ENCODE measurements around the gene TRIO.

Gene TRIO

GRCh38 chr5:14107536-14107935 lies 35.6 kb upstream of the TRIO start:
- H3K4me3 ChIP-seq (ENCODE audit: insufficient read length, low read depth): no peak overlapping the region
- DNase-seq (ENCODE audit: low read depth, low spot score): no peak

GRCh38 chr5:14108170-14108996 lies 34.8 kb upstream of the TRIO start:
- peaks cover 2% of the 10 kb centered on the region for H3K4me1 ChIP-seq (ENCODE audit: insufficient read depth, insufficient read length)
- peaks cover 3% of the 10 kb centered on the region for H3K27me3 ChIP-seq (ENCODE audit: insufficient read depth, insufficient read length)
- TF ChIP-seq YY1 (IDR thresholded peaks at IDR 0.05; ENCODE audit: insufficient read depth, insufficient read length) (no peak), ZNF274 (IDR thresholded peaks at IDR 0.05; ENCODE audit: low read depth, low read length) (no peak), SUZ12 (IDR thresholded peaks at IDR 0.05; ENCODE audit: extremely low read depth, insufficient read depth, insufficient read length) (no peak)
- H3K36me3 ChIP-seq (ENCODE audit: insufficient read depth, insufficient read length, low read length): no peaks in the 10 kb centered on the region
- H3K4me3 ChIP-seq (ENCODE audit: insufficient read length, low read depth): no peak overlapping the region
- H3K9me3 ChIP-seq (ENCODE audit: insufficient read depth, low read length): peaks cover 22% of the 10 kb centered on the region
- peak; percentile 38 for DNase-seq (ENCODE audit: low read depth, low spot score)
- no peak overlapping the region for H3K9ac ChIP-seq (ENCODE audit: insufficient read length, low read depth)

More at GRCh38 chr5:14107536-14107935, 35.6 kb upstream of the TRIO start:
- peaks cover 24% of the 10 kb centered on the region for H3K9me3 ChIP-seq (ENCODE audit: insufficient read depth, low read length)
- H3K4me1 ChIP-seq (ENCODE audit: insufficient read depth, insufficient read length): peaks cover 2% of the 10 kb centered on the region
- H3K9ac ChIP-seq (ENCODE audit: insufficient read length, low read depth): no peak overlapping the region
- no peak for TF ChIP-seq ZNF274 (IDR thresholded peaks at IDR 0.05; ENCODE audit: low read depth, low read length)
- no peak for TF ChIP-seq YY1 (IDR thresholded peaks at IDR 0.05; ENCODE audit: insufficient read depth, insufficient read length)
- no peak for TF ChIP-seq SUZ12 (IDR thresholded peaks at IDR 0.05; ENCODE audit: extremely low read depth, insufficient read depth, insufficient read length)
- H3K36me3 ChIP-seq (ENCODE audit: insufficient read depth, insufficient read length, low read length): no peaks in the 10 kb centered on the region
- H3K27me3 ChIP-seq (ENCODE audit: insufficient read depth, insufficient read length): peaks cover 3% of the 10 kb centered on the region

- Histone ChIP-seq H3K36me3 (ENCODE audit: insufficient read depth, insufficient read length, low read length) (no peaks in the 10 kb centered on the region), H3K4me1 (ENCODE audit: insufficient read depth, insufficient read length) (peaks cover 2% of the 10 kb centered on the region), H3K4me3 (ENCODE audit: insufficient read length, low read depth) (no peak overlapping the region), H3K27me3 (ENCODE audit: insufficient read depth, insufficient read length) (peaks cover 3% of the 10 kb centered on the region), H3K9me3 (ENCODE audit: insufficient read depth, low read length) (peaks cover 17% of the 10 kb centered on the region), H3K9ac (ENCODE audit: insufficient read length, low read depth) (no peak overlapping the region)
- TF ChIP-seq SUZ12 (IDR thresholded peaks at IDR 0.05; ENCODE audit: extremely low read depth, insufficient read depth, insufficient read length): no peak
- no peak for TF ChIP-seq YY1 (IDR thresholded peaks at IDR 0.05; ENCODE audit: insufficient read depth, insufficient read length)
- TF ChIP-seq ZNF274 (IDR thresholded peaks at IDR 0.05; ENCODE audit: low read depth, low read length): no peak
- no peak for DNase-seq (ENCODE audit: low read depth, low spot score)
Measured at GRCh38 chr5:14109041-14109747, 33.9 kb upstream of the TRIO start.

GRCh38 chr5:14109771-14110170 lies 33.4 kb upstream of the TRIO start:
- TF ChIP-seq YY1 (IDR thresholded peaks at IDR 0.05; ENCODE audit: insufficient read depth, insufficient read length) (no peak), SUZ12 (IDR thresholded peaks at IDR 0.05; ENCODE audit: extremely low read depth, insufficient read depth, insufficient read length) (no peak), ZNF274 (IDR thresholded peaks at IDR 0.05; ENCODE audit: low read depth, low read length) (no peak)
- H3K27me3 ChIP-seq (ENCODE audit: insufficient read depth, insufficient read length): peaks cover 3% of the 10 kb centered on the region
- H3K9ac ChIP-seq (ENCODE audit: insufficient read length, low read depth): no peak overlapping the region
- H3K9me3 ChIP-seq (ENCODE audit: insufficient read depth, low read length): peaks cover 17% of the 10 kb centered on the region
- H3K4me1 ChIP-seq (ENCODE audit: insufficient read depth, insufficient read length): peaks cover 2% of the 10 kb centered on the region
- no peak overlapping the region for H3K4me3 ChIP-seq (ENCODE audit: insufficient read length, low read depth)
- no peak for DNase-seq (ENCODE audit: low read depth, low spot score)
- H3K36me3 ChIP-seq (ENCODE audit: insufficient read depth, insufficient read length, low read length): no peaks in the 10 kb centered on the region

DNA sequence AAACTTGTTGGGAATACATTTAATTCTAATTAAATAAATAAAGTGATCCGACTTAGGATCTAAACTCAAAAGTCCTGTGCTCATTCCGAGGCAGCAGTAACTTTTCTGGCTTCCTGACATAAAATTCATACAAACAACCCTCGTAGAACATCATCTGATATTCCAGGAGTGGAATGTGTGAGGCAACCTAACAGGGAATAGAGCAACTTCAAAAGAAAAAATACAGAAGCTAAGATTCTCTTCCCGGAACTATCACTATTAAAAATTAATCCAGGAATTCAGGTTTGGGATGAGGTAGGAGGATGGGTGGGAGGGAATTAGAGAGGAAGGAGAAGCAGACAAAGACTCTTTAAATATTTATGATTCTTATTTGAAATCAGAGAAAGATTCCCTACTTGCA lies 32.9 kb upstream of the TRIO start:
- TF ChIP-seq SUZ12 (IDR thresholded peaks at IDR 0.05; ENCODE audit: extremely low read depth, insufficient read depth, insufficient read length): no peak
- TF ChIP-seq ZNF274 (IDR thresholded peaks at IDR 0.05; ENCODE audit: low read depth, low read length): no peak
- TF ChIP-seq YY1 (IDR thresholded peaks at IDR 0.05; ENCODE audit: insufficient read depth, insufficient read length): no peak
- Histone ChIP-seq H3K9ac (ENCODE audit: insufficient read length, low read depth) (no peak overlapping the region), H3K4me3 (ENCODE audit: insufficient read length, low read depth) (no peak overlapping the region), H3K36me3 (ENCODE audit: insufficient read depth, insufficient read length, low read length) (no peaks in the 10 kb centered on the region), H3K9me3 (ENCODE audit: insufficient read depth, low read length) (peaks cover 17% of the 10 kb centered on the region), H3K27me3 (ENCODE audit: insufficient read depth, insufficient read length) (peaks cover 3% of the 10 kb centered on the region), H3K4me1 (ENCODE audit: insufficient read depth, insufficient read length) (peaks cover 2% of the 10 kb centered on the region)
- DNase-seq (ENCODE audit: low read depth, low spot score): no peak

DNA sequence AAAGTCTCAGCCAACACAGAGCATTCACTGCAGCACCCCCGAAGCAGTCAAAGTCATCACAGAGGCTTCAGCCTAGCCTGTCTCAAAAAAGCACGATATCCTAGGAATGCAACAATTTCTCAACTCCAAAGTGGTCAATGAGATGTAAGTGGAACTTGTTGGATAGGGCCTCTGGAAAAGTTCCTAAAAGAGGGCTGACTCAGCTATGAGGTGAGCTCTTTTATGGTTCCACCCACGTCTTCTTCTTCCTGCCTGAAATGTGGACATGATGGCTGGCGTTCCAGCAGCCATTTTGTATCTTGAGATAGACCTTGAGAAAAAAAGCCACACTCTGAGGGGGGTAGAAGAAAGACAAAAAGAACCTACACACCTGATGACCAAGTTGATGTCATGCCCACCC lies 32.5 kb upstream of the TRIO start:
- Histone ChIP-seq H3K9me3 (ENCODE audit: insufficient read depth, low read length) (peaks cover 17% of the 10 kb centered on the region), H3K36me3 (ENCODE audit: insufficient read depth, insufficient read length, low read length) (no peaks in the 10 kb centered on the region), H3K27me3 (ENCODE audit: insufficient read depth, insufficient read length) (peaks cover 3% of the 10 kb centered on the region), H3K4me3 (ENCODE audit: insufficient read length, low read depth) (no peak overlapping the region), H3K4me1 (ENCODE audit: insufficient read depth, insufficient read length) (peaks cover 2% of the 10 kb centered on the region), H3K9ac (ENCODE audit: insufficient read length, low read depth) (no peak overlapping the region)
- no peak for DNase-seq (ENCODE audit: low read depth, low spot score)
- TF ChIP-seq YY1 (IDR thresholded peaks at IDR 0.05; ENCODE audit: insufficient read depth, insufficient read length): no peak
- TF ChIP-seq SUZ12 (IDR thresholded peaks at IDR 0.05; ENCODE audit: extremely low read depth, insufficient read depth, insufficient read length): no peak
- no peak for TF ChIP-seq ZNF274 (IDR thresholded peaks at IDR 0.05; ENCODE audit: low read depth, low read length)
